GM12878 (cell line): ENCODE data around the gene CLDN6. TPM values are rescaled to one million over a fixed set of nuclear protein-coding genes. Genes with fewer than 3 reads are reported as not detected.
A peak's percentile ranks its signal among the peaks of the same experiment; 100 is the strongest.

Experiments used
- ATF3 ChIP-seq: IDR thresholded peaks from 2 replicates; pipeline ENCODE4 v1.6.1; 2011; ENCODE audit warnings: low read depth, mild to moderate bottlenecking, low read length, moderate library complexity, borderline replicate concordance; ENCODE audit errors: extremely low read depth
- BCLAF1 ChIP-seq: fragments of 450-650 bp; IDR thresholded peaks from 2 replicates; pipeline ENCODE4 v1.6.1; 2017; ENCODE audit warnings: antibody characterized with exemption, mild to moderate bottlenecking, moderate library complexity
- BHLHE40 ChIP-seq, 2 experiments: fragments of 450-650 bp in 1 of 2; IDR thresholded peaks; 2 replicates each; pipeline ENCODE4 v1.6.1; 2011 to 2017; ENCODE audit warnings: low read depth in 2 of 2, borderline replicate concordance in 1 of 2, improper control_type of control experiment in 1 of 2, low read length in 1 of 2, mild to moderate bottlenecking in 1 of 2
- GATAD2B ChIP-seq: fragments of 450-650 bp; conservative IDR thresholded peaks from 2 replicates; pipeline ENCODE4 v1.6.1; 2017; ENCODE audit warnings: low read depth, mild to moderate bottlenecking, moderate library complexity
- HSF1 ChIP-seq: fragments of 150-350 bp; IDR thresholded peaks from 2 replicates; pipeline ENCODE4 v1.6.1; 2014; ENCODE audit warnings: mild to moderate bottlenecking, low read depth, low read length
- MYC ChIP-seq: IDR thresholded peaks from 2 replicates; pipeline ENCODE4 v1.6.1; 2011; ENCODE audit warnings: mild to moderate bottlenecking, low read length, moderate library complexity, inconsistent platforms; ENCODE audit not compliant: insufficient read depth, insufficient replicate concordance, insufficient read length, severe bottlenecking
- RB1 ChIP-seq: fragments of 450-650 bp; formaldehyde crosslinking; IDR thresholded peaks from 2 replicates; pipeline ENCODE4 v1.6.1; 2017; ENCODE audit warnings: mild to moderate bottlenecking, borderline replicate concordance
- STAT1 ChIP-seq: fragments of 450-650 bp; conservative IDR thresholded peaks from 2 replicates; pipeline ENCODE4 v1.6.1; 2014; ENCODE audit warnings: antibody characterized with exemption, mild to moderate bottlenecking
- TCF12 ChIP-seq: IDR thresholded peaks from 2 replicates; pipeline ENCODE4 v1.6.1; 2011; ENCODE audit warnings: low read depth, mild to moderate bottlenecking, low read length
- TCF3 ChIP-seq: IDR thresholded peaks from 2 replicates; pipeline ENCODE4 v1.6.1; 2012; ENCODE audit warnings: low read depth, mild to moderate bottlenecking, low read length, borderline replicate concordance; ENCODE audit not compliant: insufficient read depth
- polyA plus RNA-seq, 11 experiments: library from polyadenylated mRNA; depleted of rRNA in 4 of 11; unstranded in 6 of 11; stranded (reverse) in 5 of 11; fragments of >200 nt; fragmentation: Nextera tagmentation in 4 of 11; fragmentation: Illumina TruSeq in 1 of 11; extraction: Ambion mirVana in 4 of 11; extraction: Trizol in 1 of 11; gene quantifications; 1 replicate in 1 of 11; 2 replicates in 10 of 11; pipeline versions ENCODE4 v1.2.1 to v1.2.3, GENCODE V29; 2011 to 2016; ENCODE audit warnings: inconsistent platforms in 2 of 11, missing spikeins in 2 of 11, low read depth in 1 of 11
- total RNA-seq, 4 experiments: library from RNA; depleted of rRNA in 3 of 4; stranded (reverse); fragments of >200 nt in 3 of 4; fragmentation: Illumina TruSeq in 1 of 4; extraction: Trizol in 1 of 4; gene quantifications; 2 replicates each; pipeline versions ENCODE4 v1.2.1 to v1.2.3, GENCODE V29; 2013 to 2021
- TF ChIP-seq, protein P1 (sequence below): fragments of 450-650 bp; conservative IDR thresholded peaks from 2 replicates; pipeline ENCODE4 v1.6.1; 2017; ENCODE audit warnings: mild to moderate bottlenecking, moderate library complexity
- TF ChIP-seq, protein P2 (sequence below): IDR thresholded peaks from 2 replicates; pipeline ENCODE4 v1.6.1; 2011; ENCODE audit warnings: borderline replicate concordance, low read depth, mild to moderate bottlenecking, moderate library complexity, mixed read lengths, low read length; ENCODE audit not compliant: insufficient read depth; ENCODE audit errors: extremely low read length
- TF ChIP-seq, protein P3 (sequence below): fragments of 450-650 bp; formaldehyde crosslinking; IDR thresholded peaks from 2 replicates; pipeline ENCODE4 v1.4.0; 2022; ENCODE audit warnings: mild to moderate bottlenecking, moderate library complexity

The CLDN6 gene
- total and polyA plus RNA-seq, 10 of the 15 experiments (the other 5 are each of a cell fraction or from before 2014, with no cell fraction given) = 0.15 to 0.26 (median 0.23) TPM; not detected in 7

DNA sequence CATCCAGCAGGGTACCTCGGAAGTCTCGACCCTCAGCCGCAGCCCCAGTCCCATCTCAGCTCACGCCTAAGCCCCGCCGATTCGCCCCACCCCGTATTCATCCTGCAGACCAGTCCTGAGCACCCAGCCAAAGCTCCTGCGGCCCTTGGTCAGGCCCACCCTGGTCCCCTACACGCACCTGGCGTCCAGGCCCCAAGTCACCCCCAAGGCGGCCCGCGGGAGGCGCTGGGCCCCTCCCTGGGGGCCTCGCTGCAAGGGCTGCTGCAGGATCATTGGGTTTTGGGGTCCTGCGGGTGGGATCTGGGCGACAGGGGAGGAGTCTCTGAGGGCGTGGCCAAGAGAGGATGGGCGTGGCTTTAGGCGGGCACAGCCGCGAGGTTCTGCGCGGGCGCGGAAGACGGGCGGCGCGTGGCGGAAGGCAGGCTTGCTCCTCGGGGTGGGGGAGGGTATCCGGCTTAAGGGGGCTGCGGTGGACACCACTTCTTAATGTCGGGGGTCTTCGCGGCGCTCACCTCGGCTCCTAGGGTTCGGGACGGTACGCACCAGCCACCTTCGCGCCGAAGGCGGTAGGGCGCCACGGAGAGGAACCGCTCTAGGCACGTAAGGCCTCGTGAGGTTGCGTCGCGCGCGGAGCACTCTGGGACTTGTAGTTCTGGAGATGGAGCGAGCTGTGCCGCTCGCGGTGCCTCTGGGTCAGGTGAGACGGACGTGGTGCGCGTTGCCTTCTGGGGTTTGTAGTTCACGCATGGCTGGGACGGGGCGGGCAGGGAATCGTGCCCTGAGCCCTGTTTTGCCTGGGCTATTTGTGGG is 5.9 kb upstream of the CLDN6 start, which contains the start of the genes HCFC1R1 and THOC6 (continued):
- TF ChIP-seq, protein P1, sequence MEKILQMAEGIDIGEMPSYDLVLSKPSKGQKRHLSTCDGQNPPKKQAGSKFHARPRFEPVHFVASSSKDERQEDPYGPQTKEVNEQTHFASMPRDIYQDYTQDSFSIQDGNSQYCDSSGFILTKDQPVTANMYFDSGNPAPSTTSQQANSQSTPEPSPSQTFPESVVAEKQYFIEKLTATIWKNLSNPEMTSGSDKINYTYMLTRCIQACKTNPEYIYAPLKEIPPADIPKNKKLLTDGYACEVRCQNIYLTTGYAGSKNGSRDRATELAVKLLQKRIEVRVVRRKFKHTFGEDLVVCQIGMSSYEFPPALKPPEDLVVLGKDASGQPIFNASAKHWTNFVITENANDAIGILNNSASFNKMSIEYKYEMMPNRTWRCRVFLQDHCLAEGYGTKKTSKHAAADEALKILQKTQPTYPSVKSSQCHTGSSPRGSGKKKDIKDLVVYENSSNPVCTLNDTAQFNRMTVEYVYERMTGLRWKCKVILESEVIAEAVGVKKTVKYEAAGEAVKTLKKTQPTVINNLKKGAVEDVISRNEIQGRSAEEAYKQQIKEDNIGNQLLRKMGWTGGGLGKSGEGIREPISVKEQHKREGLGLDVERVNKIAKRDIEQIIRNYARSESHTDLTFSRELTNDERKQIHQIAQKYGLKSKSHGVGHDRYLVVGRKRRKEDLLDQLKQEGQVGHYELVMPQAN = peak; percentile 71; the same call in 1 of the 2 replicates
- peak; percentile 76 to 87 for TF ChIP-seq BHLHE40 (IDR thresholded peaks at IDR 0.05; ENCODE audit: borderline replicate concordance in 1 of 2, low read depth in 2 of 2, low read length in 1 of 2)
- no peak for TF ChIP-seq BCLAF1
- TF ChIP-seq TCF12 = peak; percentile 44; the same call in 1 of the 2 replicates
- TF ChIP-seq, protein P2, sequence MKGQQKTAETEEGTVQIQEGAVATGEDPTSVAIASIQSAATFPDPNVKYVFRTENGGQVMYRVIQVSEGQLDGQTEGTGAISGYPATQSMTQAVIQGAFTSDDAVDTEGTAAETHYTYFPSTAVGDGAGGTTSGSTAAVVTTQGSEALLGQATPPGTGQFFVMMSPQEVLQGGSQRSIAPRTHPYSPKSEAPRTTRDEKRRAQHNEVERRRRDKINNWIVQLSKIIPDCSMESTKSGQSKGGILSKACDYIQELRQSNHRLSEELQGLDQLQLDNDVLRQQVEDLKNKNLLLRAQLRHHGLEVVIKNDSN = peak; percentile 93
- peak; percentile 84; the same call in 1 of the 2 replicates for TF ChIP-seq ATF3
- TF ChIP-seq, protein P3, sequence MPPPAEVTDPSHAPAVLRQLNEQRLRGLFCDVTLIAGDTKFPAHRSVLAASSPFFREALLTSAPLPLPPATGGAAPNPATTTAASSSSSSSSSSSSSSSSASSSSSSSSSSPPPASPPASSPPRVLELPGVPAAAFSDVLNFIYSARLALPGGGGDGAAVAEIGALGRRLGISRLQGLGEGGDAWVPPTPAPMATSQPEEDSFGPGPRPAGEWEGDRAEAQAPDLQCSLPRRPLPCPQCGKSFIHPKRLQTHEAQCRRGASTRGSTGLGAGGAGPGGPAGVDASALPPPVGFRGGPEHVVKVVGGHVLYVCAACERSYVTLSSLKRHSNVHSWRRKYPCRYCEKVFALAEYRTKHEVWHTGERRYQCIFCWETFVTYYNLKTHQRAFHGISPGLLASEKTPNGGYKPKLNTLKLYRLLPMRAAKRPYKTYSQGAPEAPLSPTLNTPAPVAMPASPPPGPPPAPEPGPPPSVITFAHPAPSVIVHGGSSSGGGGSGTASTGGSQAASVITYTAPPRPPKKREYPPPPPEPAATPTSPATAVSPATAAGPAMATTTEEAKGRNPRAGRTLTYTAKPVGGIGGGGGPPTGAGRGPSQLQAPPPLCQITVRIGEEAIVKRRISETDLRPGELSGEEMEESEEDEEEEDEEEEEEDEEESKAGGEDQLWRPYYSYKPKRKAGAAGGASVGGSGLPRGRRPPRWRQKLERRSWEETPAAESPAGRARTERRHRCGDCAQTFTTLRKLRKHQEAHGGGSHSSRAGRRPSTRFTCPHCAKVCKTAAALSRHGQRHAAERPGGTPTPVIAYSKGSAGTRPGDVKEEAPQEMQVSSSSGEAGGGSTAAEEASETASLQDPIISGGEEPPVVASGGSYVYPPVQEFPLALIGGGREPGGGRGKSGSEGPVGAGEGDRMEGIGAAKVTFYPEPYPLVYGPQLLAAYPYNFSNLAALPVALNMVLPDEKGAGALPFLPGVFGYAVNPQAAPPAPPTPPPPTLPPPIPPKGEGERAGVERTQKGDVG (CRISPR knock-in tag) = 0 out of 2 replicates have a peak, but pooled peaks have one; percentile 11
- TF ChIP-seq GATAD2B = 0 out of 2 replicates have a peak, but pooled peaks have one; percentile 48
- peak; percentile 45 for TF ChIP-seq MYC
- TF ChIP-seq TCF3 = 0 out of 2 replicates have a peak, but pooled peaks have one; percentile 21
- TF ChIP-seq STAT1 = peak; percentile 68; the same call in 1 of the 2 replicates
- no peak for TF ChIP-seq HSF1
- peak; percentile 88 for TF ChIP-seq RB1
